HG02884 (cell line): ENCODE data around the gene TTC12.

Experiments used
- ATAC-seq: cut with Tn5 transposase; IDR thresholded peaks from one replicate; pipeline ENCODE4 v1.9.1; 2021; ENCODE audit warnings: mild to moderate bottlenecking, moderate library complexity; ENCODE audit not compliant: unreplicated experiment

TTC12 gene, protein sequence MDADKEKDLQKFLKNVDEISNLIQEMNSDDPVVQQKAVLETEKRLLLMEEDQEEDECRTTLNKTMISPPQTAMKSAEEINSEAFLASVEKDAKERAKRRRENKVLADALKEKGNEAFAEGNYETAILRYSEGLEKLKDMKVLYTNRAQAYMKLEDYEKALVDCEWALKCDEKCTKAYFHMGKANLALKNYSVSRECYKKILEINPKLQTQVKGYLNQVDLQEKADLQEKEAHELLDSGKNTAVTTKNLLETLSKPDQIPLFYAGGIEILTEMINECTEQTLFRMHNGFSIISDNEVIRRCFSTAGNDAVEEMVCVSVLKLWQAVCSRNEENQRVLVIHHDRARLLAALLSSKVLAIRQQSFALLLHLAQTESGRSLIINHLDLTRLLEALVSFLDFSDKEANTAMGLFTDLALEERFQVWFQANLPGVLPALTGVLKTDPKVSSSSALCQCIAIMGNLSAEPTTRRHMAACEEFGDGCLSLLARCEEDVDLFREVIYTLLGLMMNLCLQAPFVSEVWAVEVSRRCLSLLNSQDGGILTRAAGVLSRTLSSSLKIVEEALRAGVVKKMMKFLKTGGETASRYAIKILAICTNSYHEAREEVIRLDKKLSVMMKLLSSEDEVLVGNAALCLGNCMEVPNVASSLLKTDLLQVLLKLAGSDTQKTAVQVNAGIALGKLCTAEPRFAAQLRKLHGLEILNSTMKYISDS

DNA sequence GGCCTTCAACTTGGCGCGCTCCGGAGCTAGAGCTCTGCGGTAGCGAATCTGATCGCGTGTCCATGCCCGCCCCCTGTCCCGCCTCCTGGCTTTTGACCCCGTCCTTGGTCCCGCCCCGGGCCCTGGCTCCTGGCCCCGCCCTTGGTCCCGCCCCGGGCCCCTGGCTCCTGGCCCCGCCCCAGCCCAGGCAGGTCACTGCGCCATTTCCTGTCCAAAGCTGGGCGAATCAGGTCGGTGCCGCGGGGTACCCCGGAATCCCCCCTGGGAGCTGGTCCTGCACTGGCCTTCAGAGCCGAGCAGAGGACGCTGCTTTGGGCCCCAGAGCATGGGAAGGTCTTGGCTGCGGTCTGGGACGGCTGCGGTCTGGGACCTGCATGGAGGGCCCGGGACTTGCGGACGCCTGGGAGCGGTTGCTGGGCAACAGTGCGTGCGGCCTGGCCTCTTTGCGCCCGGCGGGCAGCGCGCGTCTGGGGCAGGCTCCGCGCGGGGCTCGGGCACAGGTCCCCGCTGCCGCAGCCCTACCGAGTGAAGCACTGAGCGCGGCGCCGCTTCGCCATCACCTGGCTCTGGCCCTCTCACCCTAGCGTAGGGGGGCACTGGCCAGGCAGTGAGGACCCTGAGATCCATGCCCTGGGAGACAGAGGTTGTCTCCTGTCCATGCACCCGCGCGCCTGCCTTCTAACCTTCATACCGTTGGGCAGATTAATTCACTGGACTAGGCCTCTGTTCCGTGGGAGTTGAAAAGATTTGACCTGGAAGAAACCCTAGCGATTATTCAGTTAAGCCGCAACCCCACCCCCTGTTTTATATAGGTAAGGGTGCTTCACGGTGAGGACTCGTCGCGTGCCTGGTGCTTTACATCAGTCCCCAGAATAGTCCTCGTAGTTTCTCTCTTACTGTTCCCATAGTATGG, at the start of gene TTC12:
TTC12 (plus strand) TSS at position 195 of the 913 bp plus-strand sequence. CDS start 1,675 bp downstream, outside the sequence.
- peak; percentile 94 for ATAC-seq

GRCh38 chr11:113265362-113265761, 49.0 kb upstream of the TTC12 start:
- no peak for ATAC-seq

GRCh38 chr11:113267493-113267892, 46.9 kb upstream of the TTC12 start:
- ATAC-seq: no peak

DNA sequence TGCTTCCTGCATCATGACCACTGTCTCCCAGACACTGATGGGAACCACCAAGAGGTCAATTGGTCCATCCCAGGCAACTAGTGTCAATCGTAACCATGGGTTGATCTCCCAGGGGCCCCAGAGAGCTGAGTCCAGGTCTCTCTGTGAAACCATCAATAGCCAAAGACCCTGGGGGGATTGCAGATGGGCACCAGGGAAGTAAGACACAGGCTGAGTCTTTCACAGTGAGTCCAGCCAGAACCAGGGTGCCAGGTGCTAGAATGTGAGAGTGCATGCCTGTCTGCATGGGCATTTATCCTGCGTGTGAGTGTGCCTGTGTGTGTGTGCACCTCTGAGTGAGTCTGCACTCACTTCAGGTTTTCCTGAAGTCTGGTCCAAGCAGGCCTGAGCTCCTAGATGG, 45.3 kb upstream of the TTC12 start:
- ATAC-seq: no peak

- no peak for ATAC-seq
Observed at GRCh38 chr11:113269636-113270035, 44.7 kb upstream of the TTC12 start.

DNA sequence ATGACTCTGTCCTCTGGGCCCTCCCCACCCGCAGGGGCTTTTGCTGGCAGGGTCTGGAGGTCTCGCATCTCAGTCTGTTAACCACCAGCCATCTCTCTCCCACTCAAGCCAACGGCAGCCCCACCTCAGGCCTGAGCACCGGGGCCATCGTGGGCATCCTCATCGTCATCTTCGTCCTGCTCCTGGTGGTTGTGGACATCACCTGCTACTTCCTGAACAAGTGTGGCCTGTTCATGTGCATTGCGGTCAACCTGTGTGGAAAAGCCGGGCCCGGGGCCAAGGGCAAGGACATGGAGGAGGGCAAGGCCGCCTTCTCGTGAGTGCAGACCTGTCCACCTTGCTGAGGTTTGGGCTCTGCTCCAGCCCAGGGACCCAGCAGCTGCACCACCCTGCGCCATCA, 44.3 kb upstream of the TTC12 start:
- no peak for ATAC-seq

DNA sequence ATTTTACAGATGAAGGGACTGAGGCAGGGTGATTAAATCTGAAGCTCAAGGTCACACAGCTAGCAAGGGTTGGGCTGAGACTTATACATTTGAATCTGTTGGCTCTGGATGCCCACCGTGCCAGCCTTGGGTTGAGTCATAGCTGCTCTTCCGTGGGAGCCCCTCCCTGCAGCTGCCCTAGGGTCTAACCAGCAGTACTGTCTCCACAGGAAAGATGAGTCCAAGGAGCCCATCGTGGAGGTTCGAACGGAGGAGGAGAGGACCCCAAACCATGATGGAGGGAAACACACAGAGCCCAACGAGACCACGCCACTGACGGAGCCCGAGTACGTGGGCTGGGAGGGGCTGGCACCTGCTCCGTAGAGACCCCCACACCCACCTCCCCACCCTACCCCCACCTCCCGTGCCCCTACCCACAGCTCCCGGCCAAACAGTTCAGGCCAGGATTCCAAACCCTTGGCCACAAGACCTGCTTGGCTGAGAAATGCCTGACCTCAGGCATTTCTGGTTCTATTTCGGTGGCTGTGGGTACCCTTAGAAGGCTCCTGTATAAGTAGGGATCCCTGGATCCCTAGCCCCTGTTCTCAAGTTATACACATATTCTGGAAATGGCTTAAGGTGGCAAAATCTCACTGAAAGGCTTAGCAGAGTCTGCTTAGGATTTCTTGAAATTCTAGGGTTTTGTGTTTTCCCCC, 42.7 kb upstream of the TTC12 start:
- no peak for ATAC-seq

- no peak for ATAC-seq
Observed at GRCh38 chr11:113272281-113272680, 42.1 kb upstream of the TTC12 start.

DNA sequence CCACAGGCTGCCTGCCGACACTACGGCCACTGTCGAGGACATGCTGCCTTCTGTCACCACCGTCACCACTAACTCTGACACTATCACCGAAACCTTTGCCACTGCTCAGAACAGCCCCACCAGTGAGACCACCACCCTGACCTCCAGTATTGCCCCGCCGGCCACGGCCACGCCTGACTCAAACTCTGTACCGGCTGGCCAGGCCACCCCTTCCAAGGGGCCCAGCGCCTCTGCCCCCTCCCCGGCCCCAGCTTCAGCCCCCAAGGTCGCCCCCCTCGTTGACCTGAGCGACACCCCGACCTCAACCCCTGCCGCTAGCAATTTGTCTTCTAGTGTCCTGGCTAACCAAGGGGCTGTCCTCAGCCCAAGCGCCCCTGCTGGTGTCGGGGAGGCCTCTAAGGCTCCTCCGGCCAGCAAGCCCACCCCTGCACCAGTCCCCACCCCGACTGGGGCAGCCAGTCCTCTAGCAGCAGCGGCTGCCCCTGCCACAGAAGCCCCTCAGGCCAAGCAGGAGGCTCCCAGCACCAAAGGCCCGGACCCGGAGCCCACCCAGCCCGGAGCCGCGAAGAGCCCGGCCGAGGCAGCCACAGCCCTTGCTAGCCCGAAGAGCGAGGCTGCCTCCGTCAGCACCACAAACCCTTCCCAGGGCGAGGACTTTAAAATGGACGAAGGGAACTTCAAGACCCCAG, 41.3 kb upstream of the TTC12 start:
- no peak for ATAC-seq

DNA sequence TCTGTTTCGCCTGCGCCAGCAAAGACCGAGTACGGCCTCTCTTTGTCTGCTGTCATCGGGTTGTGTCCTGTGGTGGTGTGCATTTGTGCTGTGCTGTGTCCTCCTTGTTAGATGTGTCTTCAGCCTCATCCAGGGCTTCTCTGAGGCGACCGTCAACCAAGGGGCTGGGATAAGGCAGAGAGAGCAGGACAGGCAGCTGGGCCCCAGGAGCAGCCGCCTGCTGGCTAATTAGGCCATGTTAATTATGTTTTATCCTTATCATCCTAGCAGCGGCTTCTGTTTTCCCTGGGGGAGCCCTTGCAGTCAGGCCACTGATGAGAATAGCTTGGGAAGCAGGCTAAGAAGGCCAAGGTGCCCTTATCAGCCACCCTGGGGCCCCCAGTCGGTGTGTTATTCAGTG, 40.7 kb upstream of the TTC12 start:
- no peak for ATAC-seq

DNA sequence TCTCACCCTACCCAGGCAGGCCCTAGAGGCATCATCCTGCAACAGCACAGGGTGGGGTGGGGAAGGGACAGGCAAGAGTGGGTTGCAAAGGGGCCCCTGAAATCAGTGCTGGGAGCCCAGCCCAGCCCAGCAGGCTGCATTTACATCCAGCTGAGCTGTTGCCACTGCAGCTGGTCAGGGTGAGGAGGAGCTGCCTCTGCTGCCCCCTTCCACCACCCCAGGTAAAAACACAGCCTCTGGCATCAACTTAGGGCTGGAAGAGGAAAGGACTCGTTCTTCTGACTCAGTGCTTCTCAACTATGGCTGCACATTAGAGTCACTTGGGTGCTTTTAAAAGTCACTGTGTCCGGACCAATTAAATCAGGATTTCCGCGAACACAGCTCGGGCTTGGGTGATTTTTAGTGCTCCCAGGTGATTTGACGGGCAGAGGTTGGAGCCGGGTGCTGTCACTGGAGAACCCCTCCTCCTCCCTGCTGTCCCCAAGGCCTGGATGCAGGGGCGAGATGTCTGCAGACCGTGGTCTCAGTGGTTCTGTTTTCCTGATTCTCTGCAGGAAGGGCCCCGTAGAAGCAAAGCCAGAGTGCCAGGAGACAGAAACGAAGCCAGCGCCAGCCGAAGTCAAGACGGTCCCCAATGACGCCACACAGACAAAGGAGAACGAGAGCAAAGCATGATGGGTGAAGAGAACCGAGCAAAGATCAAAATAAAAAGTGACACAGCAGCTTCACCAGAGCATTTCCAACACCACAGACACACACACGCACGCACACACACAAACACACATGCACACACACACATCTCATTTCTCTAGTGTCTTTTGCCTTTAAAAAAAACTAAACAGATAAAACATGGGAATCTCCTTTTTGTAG, 39.4 kb upstream of the TTC12 start:
- no peak for ATAC-seq

DNA sequence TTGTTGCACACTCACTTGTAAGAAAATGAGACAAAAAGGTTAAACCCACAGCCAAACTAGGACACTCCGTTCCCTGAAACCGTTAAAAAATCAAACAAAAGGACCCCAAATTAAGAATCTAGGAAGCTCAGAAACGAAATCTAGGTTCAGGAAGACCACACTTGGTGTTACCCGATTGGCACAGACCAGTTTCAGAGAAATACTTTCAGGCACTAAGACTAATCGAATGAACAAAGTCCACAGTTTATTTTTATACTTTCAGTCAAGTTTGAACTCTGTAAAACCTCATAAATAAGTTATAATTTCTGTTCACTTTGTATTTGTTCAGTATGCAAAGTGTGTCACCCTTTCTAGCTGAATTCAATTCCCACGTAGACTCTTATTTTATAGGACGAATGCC, 38.8 kb upstream of the TTC12 start:
- no peak for ATAC-seq

DNA sequence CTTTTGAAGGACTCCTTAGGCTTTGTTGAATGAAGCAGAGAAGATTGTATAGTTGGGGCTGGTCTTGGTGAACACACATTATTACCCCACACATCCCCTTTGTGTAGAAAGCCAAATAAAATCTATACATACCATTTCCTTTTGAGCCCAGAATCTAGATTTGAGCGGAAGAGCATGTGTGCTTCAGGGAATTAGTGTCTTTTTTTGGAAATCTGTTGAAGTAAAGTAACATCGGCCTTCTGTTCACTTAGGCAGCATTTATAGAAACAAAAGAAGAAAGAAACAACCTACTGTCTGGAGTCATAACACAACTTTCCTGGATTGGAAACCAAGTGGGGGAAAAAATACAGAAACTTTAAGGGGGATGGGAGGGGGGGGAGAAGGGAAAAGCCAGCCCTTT, 37.9 kb upstream of the TTC12 start:
- no peak for ATAC-seq

- ATAC-seq: no peak
Observed at GRCh38 chr11:113277907-113278306, 36.5 kb upstream of the TTC12 start.

GRCh38 chr11:113278481-113278880, 35.9 kb upstream of the TTC12 start:
- ATAC-seq: no peak

DNA sequence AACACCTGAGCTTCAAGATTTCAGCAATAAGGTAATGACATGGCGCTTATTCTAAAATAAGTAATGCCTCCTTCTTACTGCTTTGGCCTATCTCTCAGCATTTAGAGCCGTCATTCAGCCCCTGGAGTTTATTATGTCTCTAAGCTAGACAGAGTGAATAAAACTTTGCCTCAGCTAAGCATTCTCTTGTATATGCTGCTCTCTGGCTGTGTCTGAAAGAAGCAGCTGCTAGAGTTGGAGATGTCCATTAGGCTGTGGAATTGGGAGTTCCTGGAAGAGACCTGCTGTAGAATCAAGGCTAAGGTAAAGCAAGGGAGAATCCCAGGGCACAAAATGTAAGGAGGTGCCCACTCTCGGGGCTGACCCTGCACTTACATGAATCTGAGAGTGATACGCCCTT, 35.5 kb upstream of the TTC12 start:
- no peak for ATAC-seq

DNA sequence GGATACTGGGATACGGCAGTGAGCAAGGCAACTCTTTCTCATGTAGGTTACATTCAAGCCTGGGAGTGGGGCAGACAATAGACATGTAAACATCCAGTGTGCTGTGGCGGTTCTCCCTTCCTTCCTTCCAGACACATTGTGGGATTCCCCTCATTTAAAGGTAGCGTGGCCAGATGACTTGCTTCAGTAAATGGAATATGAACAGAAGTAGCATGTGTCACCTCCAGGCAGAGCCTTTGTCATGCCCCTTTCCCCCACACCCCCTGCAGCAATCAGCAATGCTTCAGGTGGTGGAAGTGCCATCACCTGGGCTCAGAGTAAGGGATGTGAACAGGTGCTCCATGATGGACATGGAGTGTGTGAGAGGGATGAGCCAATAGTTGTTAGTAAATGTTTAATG, 34.8 kb upstream of the TTC12 start:
- ATAC-seq: no peak

- no peak for ATAC-seq
Observed at GRCh38 chr11:113281052-113281725, 33.2 kb upstream of the TTC12 start.
